HG03139 (cell line): Measurements from ENCODE around the gene ZPR1.
A peak's percentile ranks its signal among the peaks of the same experiment; 100 is the strongest.
"Not testable (repeated sequence)": the region's sequence is repeated elsewhere in the genome, so short reads cannot be mapped to it uniquely, and the experiment has no call there.

Experiments
- ATAC-seq: cut with Tn5 transposase; IDR thresholded peaks from one replicate; pipeline ENCODE4 v1.9.1; 2021; ENCODE audit not compliant: unreplicated experiment

Gene ZPR1

GRCh38 chr11:116762132-116762531 is 25.7 kb downstream of the ZPR1 start:
- no peak for ATAC-seq

GRCh38 chr11:116756044-116756443 is 31.8 kb downstream of the ZPR1 start:
- ATAC-seq = not testable (repeated sequence)

GRCh38 chr11:116750070-116750718 is 37.6 kb downstream of the ZPR1 start:
- no peak for ATAC-seq

DNA sequence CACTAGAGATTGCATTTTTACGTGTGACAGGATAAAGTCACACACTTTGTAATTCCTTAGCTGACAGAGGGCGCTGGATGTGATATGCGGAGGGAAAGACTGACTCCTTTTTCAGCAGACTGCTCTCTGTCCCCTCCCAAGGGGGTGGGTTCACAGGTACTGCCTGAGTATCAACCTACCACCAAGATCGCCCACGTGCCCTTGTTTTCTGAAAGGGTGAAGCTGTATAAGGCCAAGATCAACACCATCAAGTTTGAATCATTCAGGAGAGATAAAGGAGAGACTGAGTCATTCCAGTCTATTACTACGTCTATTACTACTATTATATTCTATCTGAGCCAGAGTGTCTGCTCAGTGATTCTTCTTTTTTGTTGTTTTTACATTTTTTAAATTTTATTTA is 45.7 kb downstream of the ZPR1 start:
- ATAC-seq = no peak

- ATAC-seq = no peak
Observed at GRCh38 chr11:116740741-116741140, 47.1 kb downstream of the ZPR1 start.

GRCh38 chr11:116738975-116739374 is 48.8 kb downstream of the ZPR1 start:
- ATAC-seq = no peak

DNA sequence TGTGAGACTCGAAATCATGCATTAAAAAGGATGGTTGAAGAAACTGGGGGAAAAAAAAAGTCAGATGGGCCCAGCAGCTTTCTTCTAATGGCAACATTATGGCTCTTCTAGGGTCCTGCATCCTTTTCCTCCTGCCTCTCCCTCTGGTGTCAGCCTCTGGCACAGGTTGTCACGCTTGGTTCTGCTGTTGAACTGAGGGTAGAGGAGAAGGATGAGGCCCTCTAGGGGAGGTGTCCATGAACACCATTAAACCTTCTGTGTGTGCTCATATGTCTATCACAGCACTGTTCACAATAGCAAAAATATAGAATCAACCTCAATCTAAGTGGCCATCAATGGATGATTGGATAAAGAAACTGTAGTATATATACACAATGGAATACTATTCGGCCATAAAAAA is 51.1 kb downstream of the ZPR1 start:
- no peak for ATAC-seq

- ATAC-seq = no peak
Observed at GRCh38 chr11:116733969-116734508, 53.8 kb downstream of the ZPR1 start.

DNA sequence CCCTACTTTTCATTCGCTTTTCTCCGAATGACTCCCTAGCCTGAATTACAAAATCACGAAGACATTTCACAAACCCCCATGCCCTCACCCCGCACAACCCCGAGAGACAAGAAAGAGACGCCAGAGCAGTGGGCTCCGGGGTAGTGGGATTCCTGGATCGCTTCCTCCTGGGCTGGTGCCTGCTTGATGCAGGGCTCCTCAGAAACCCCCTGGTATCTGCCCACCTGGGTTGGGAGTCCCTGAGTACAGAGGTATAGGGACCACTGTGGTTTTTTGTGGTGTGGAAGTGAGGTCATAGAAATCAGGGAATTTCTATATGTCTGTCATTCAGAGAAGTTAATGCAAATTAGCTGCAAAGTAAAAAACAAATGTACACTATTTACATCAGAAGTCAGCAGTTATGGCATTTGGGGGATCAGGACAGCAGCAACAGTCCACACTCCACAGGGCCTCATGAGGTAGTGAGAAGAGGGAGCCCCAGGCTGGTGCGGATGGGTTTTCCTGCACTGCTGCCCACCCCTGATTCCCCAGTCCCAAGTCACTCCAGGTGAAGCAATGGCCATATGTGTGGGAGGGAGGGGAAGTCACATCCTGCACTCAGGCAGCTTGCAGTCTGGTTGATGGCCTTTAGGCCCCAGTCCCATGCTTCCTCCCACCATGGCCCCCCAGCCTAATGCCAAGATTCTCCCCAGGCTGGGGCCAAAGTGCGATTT is 54.6 kb downstream of the ZPR1 start:
- ATAC-seq = no peak

- peak; percentile 77 for ATAC-seq
Observed at GRCh38 chr11:116732271-116733042, 55.4 kb downstream of the ZPR1 start.

DNA sequence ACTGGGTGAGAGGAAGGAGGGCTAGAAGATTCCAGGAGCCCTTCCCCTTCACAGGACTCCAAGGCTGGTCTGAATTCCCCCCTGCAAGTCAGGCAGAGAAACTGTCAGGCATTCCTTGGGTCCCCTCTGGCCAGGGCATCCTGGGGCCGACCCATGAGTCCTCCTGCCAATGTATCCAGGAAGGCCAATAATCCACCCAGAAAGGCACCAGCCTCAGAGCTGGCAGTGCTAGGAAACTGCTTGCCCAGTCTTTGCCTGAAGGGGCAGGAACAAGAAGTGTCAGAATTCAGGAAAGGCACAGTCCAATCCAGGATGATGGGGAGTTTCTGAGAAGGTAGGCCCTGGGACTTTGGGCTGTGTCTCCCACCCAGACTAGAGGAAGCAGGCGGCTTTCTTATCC is 56.0 kb downstream of the ZPR1 start:
- no peak for ATAC-seq

GRCh38 chr11:116731097-116731761 is 56.6 kb downstream of the ZPR1 start:
- ATAC-seq = no peak

- ATAC-seq = no peak
Observed at GRCh38 chr11:116730601-116731000, 57.2 kb downstream of the ZPR1 start.

- no peak for ATAC-seq
Observed at GRCh38 chr11:116730241-116730561, 57.6 kb downstream of the ZPR1 start.

DNA sequence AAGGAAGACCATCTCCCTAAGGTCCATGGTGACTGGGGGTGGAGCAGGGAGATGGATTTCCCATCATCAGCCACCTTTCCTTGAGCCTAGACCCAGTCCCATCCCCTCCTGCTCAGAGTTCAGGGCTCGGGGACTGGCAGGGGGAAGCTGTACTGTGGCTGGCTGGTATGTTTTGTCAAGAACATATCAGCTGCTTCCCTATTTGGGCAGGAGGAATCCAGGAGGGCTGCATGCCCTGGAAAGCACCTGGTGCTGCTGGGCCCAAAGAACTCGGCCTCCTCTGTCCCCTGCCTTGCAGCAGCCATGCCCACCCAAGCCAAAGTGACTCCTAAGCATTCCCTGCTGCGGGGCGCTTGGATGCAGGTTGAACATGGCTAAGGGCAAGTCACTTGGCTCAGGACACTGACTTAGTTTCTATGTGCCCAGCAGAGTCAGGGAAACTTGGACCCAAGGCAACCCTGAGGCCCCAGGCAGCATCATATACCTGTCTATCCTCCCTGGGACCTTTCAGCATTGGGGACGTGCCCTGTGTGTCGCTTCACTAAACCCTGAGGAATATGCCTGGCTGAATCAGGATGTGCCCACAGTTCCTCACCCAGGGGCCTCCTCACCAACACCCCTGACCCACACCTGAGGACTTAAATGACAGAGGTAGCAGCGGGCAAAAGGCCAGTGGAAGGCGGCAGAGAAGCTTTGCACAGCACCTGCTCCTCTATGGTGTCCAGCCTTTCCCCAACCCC is 58.2 kb downstream of the ZPR1 start:
- ATAC-seq = no peak

DNA sequence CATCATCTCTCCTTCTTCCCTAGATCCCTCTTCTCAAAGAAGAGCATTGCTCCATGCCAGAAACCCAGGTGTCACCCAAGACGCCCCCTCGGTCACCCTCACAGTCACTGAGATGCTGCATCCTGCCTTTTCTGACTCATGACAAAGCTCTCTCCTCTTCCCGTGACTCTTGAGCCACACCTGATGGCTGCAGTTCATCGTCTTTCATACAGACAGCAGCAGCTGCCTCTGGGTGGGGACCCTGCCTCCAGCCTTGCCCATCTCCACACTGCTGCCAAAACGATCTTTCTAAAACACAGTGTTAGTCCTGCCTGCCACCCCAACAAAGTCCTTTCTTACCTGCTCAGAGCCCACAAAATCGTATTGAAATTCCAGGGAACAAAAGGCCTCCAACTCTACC is 59.8 kb downstream of the ZPR1 start:
- ATAC-seq = no peak

DNA sequence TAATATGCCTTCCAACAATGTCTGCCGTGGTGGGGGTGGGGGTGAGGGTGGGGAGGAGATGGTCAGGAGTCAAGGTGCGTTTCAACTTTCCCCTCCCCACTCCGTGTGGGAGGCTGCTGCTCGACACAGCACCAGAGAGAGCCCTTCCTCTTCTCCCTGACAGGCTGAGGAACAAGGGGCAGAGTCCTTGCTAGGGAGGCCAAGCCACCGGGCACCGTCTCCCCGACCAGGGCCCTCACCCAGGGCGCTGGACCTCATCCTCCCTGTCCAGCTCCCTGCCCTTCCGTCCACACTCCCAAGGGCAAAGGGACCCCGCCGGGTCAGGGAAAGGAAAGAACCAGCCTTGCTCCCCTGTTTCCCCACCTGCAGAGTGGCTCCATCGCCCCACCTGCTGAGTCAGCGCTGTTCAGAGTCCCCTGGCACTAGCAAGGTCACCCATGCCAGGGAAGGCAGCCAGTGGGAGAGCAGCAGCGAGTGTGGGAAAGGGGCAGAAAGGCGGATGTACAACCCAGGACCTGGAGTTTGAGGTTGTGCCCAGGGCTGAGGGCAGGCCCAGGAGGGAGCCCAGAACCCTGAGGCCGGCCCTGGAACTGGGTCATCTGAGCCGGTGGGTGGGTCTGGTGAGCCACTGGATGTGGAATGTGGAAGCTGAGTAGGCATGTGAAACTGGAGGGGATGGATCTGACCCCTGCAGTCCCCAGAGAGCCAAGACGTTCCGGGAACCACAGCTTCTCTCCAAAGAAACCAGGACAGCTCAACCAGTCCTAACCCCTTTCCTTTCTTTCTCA is 62.2 kb downstream of the ZPR1 start:
- ATAC-seq = no peak

- no peak for ATAC-seq
Observed at GRCh38 chr11:116724813-116725212, 63.0 kb downstream of the ZPR1 start.
